Central memory CD8-positive, alpha-beta T cell (primary cell): ENCODE results near the gene EIF4E3.

ENCODE experiments used
- ATAC-seq: fragments of 150-1000 bp; cut with Tn5 transposase; replicated peaks from 2 replicates; pipeline ENCODE4 v1.10.0; 2022; ENCODE audit warnings: mild to moderate bottlenecking, moderate FRiP score, moderate number of reproducible peaks; ENCODE audit not compliant: poor library complexity, severe bottlenecking; ENCODE audit errors: extremely low read depth
- DNase-seq, 2 donors: peaks; one replicate each; pipeline ENCODE4 v3.0.0; 2021; ENCODE audit warnings: low spot score in 2 of 2
- H3K27ac Mint-ChIP-seq: one replicate; pipeline ENCODE4 v1.8.0; 2022; ENCODE audit warnings: low read depth, mild to moderate bottlenecking, moderate library complexity, mixed read lengths
- H3K27me3 Mint-ChIP-seq: one replicate; pipeline ENCODE4 v1.8.0; 2022; ENCODE audit warnings: mixed read lengths
- H3K36me3 Mint-ChIP-seq: one replicate; pipeline ENCODE4 v1.8.0; 2022; ENCODE audit warnings: mild to moderate bottlenecking, moderate library complexity, mixed read lengths; ENCODE audit not compliant: insufficient read depth
- H3K4me1 Mint-ChIP-seq: one replicate; pipeline ENCODE4 v1.8.0; 2022; ENCODE audit warnings: mixed read lengths
- H3K4me3 Mint-ChIP-seq: one replicate; pipeline ENCODE4 v1.8.0; 2022; ENCODE audit warnings: mild to moderate bottlenecking, moderate library complexity, mixed read lengths
- H3K9me3 Mint-ChIP-seq: one replicate; pipeline ENCODE4 v1.8.0; 2022; ENCODE audit warnings: mixed read lengths

Gene EIF4E3

GRCh38 chr3:71625676-71626075, 99.5 kb downstream of the EIF4E3 start:
- no peak for DNase-seq
- no peak for ATAC-seq

More at GRCh38 chr3:71625676-71626075, 99.5 kb downstream of the EIF4E3 start:
- no peaks in the 10 kb centered on the region for H3K9me3 Mint-ChIP-seq
- H3K4me3 Mint-ChIP-seq, result no peak overlapping the region
- H3K27ac Mint-ChIP-seq, result no peak overlapping the region
- no peaks in the 10 kb centered on the region for H3K27me3 Mint-ChIP-seq
- H3K36me3 Mint-ChIP-seq, result peaks cover 2% of the 10 kb centered on the region
- no peaks in the 10 kb centered on the region for H3K4me1 Mint-ChIP-seq
